GM12878 (cell line): ENCODE measurements around the gene NUMBL. TPM values are rescaled to one million over a fixed set of nuclear protein-coding genes. Genes with fewer than 3 reads are reported as not detected.

Experiments
- EGR1 ChIP-seq, 2 experiments: IDR thresholded peaks; 1 replicate in 1 of 2; 2 replicates in 1 of 2; pipeline ENCODE4 v1.6.1; 2011 to 2012; ENCODE audit warnings: low read depth in 2 of 2, low read length in 2 of 2, borderline replicate concordance in 1 of 2, mild to moderate bottlenecking in 1 of 2, moderate library complexity in 1 of 2
- ESRRA ChIP-seq: IDR thresholded peaks from 2 replicates; pipeline ENCODE4 v1.6.1; 2012; ENCODE audit warnings: mild to moderate bottlenecking, low read length, improper control_type of control experiment
- GATAD2B ChIP-seq: fragments of 450-650 bp; conservative IDR thresholded peaks from 2 replicates; pipeline ENCODE4 v1.6.1; 2017; ENCODE audit warnings: low read depth, mild to moderate bottlenecking, moderate library complexity
- MXI1 ChIP-seq: fragments of 150-350 bp; IDR thresholded peaks from 2 replicates; pipeline ENCODE4 v1.6.1; 2011; ENCODE audit warnings: low read depth, mild to moderate bottlenecking, inconsistent platforms, low read length, improper control_type of control experiment
- MYC ChIP-seq: IDR thresholded peaks from 2 replicates; pipeline ENCODE4 v1.6.1; 2011; ENCODE audit warnings: mild to moderate bottlenecking, low read length, moderate library complexity, inconsistent platforms; ENCODE audit not compliant: insufficient read depth, insufficient replicate concordance, insufficient read length, severe bottlenecking
- NBN ChIP-seq: fragments of 450-650 bp; IDR thresholded peaks from 2 replicates; pipeline ENCODE4 v1.6.1; 2016
- NFXL1 ChIP-seq: fragments of 450-650 bp; IDR thresholded peaks from 2 replicates; pipeline ENCODE4 v1.6.1; 2017; ENCODE audit warnings: antibody characterized with exemption, mild to moderate bottlenecking, borderline replicate concordance
- NKRF ChIP-seq: fragments of 450-650 bp; conservative IDR thresholded peaks from 2 replicates; pipeline ENCODE4 v1.6.1; 2017; ENCODE audit warnings: mild to moderate bottlenecking, moderate library complexity
- PAX5 ChIP-seq: IDR thresholded peaks from 2 replicates; pipeline ENCODE4 v1.6.1; 2011; ENCODE audit warnings: low read depth, low read length, borderline replicate concordance
- PML ChIP-seq: IDR thresholded peaks from 2 replicates; pipeline ENCODE4 v1.6.1; 2012; ENCODE audit warnings: low read length, inconsistent platforms
- RAD51 ChIP-seq: fragments of 450-650 bp; IDR thresholded peaks from 2 replicates; pipeline ENCODE4 v1.6.1; 2016; ENCODE audit warnings: moderate library complexity, mild to moderate bottlenecking, inconsistent platforms
- RB1 ChIP-seq: fragments of 450-650 bp; formaldehyde crosslinking; IDR thresholded peaks from 2 replicates; pipeline ENCODE4 v1.6.1; 2017; ENCODE audit warnings: mild to moderate bottlenecking, borderline replicate concordance
- TARDBP ChIP-seq: IDR thresholded peaks from 2 replicates; pipeline ENCODE4 v1.6.1; 2016; ENCODE audit warnings: borderline replicate concordance
- WRNIP1 ChIP-seq: IDR thresholded peaks from 2 replicates; pipeline ENCODE4 v1.6.1; 2011; ENCODE audit warnings: low read depth, low read length, improper control_type of control experiment, borderline replicate concordance
- polyA plus RNA-seq, 11 experiments: library from polyadenylated mRNA; depleted of rRNA in 4 of 11; unstranded in 6 of 11; stranded (reverse) in 5 of 11; fragments of >200 nt; fragmentation: Nextera tagmentation in 4 of 11; fragmentation: Illumina TruSeq in 1 of 11; extraction: Ambion mirVana in 4 of 11; extraction: Trizol in 1 of 11; gene quantifications; 1 replicate in 1 of 11; 2 replicates in 10 of 11; pipeline versions ENCODE4 v1.2.1 to v1.2.3, GENCODE V29; 2011 to 2016; ENCODE audit warnings: inconsistent platforms in 2 of 11, missing spikeins in 2 of 11, low read depth in 1 of 11
- total RNA-seq, 4 experiments: library from RNA; depleted of rRNA in 3 of 4; stranded (reverse); fragments of >200 nt in 3 of 4; fragmentation: Illumina TruSeq in 1 of 4; extraction: Trizol in 1 of 4; gene quantifications; 2 replicates each; pipeline versions ENCODE4 v1.2.1 to v1.2.3, GENCODE V29; 2013 to 2021

Gene NUMBL
- total and polyA plus RNA-seq, 10 of the 15 experiments (the other 5 are each of a cell fraction or from before 2014, with no cell fraction given) = 0.16 to 9.4 (median 1.9) TPM

- TF ChIP-seq ESRRA (no peak), PML (no peak), NBN (peak; percentile 27; the same call in 1 of the 2 replicates), NFXL1 (no peak), EGR1 (IDR thresholded peaks at IDR 0.05; ENCODE audit: borderline replicate concordance in 1 of 2, low read depth in 2 of 2, low read length in 2 of 2) (peak in 1 of 2 experiments; percentile 65; a peak in 1 of 3 replicates), WRNIP1 (no peak), RAD51 (peak; percentile 76), GATAD2B (peak; percentile 83), NKRF (peak; percentile 97), TARDBP (no peak), MXI1 (peak; percentile 96), MYC (peak; percentile 87), RB1 (peak; percentile 77; the same call in 1 of the 2 replicates), PAX5 (0 out of 2 replicates have a peak, but pooled peaks have one; percentile 9)
These were observed 27.3 kb downstream of the NUMBL start (continued) for GRCh38 chr19:40662925-40663694.
